Right ventricle myocardium superior (tissue), 1 donor: ENCODE results near the gene PSMD5. TPM values are rescaled to one million over a fixed set of nuclear protein-coding genes. Genes with fewer than 3 reads are reported as not detected.

Source experiments
- ATAC-seq: fragments of 200-7000 bp; cut with Tn5 transposase; one replicate; pipeline ENCODE4 v1.9.1; 2020; ENCODE audit warnings: mild to moderate bottlenecking; ENCODE audit not compliant: poor library complexity
- DNase-seq: peaks from one replicate; pipeline ENCODE4 v3.0.0-alpha.2; 2020
- intact Hi-C: fragments of 100-400 bp; cut with DNase I; formaldehyde crosslinking; loops from one replicate; pipeline ENCODE4 v1.11.2; 2022
- total RNA-seq: library from RNA; stranded (reverse); fragmentation: NEBNext Ultra II Directional; extraction: Animal tissue kit (Norgen Biotek cat#: 25700); gene quantifications from one replicate; pipeline ENCODE4 v1.2.1, GENCODE V29; 2021
- donor health status: DM: no; HTN: yes; CAD: no; lungs with severe emphysema.

The PSMD5 gene
- total RNA-seq, 1 donor from 2014 or later, result 14.3 TPM

GRCh38 chr9:120861935-120862334, 19.2 kb upstream of the PSMD5 start:
- no peak for DNase-seq
- ATAC-seq, result no peak
- intact Hi-C loops, result no loop called here

GRCh38 chr9:120860083-120860482, 17.4 kb upstream of the PSMD5 start:
- ATAC-seq, result no peak
- intact Hi-C loops, result no loop called here
- no peak for DNase-seq

- intact Hi-C loops, result no loop called here
- DNase-seq (no peak), ATAC-seq (no peak)
Measured at GRCh38 chr9:120859361-120859760, 16.6 kb upstream of the PSMD5 start.

- intact Hi-C loops, result no loop called here
- ATAC-seq (no peak), DNase-seq (no peak)
Measured at GRCh38 chr9:120857902-120858301, 15.2 kb upstream of the PSMD5 start.

- ATAC-seq, result peak; percentile 70
- intact Hi-C loops, result no loop called here
- DNase-seq, result no peak
Measured at GRCh38 chr9:120857481-120857880, 14.8 kb upstream of the PSMD5 start.

- peak; percentile 18 for ATAC-seq
- no peak for DNase-seq
- intact Hi-C loops, result no loop called here
Measured at GRCh38 chr9:120856700-120857099, 14.0 kb upstream of the PSMD5 start.

- intact Hi-C loops, result no loop called here
- ATAC-seq, result no peak
Measured at GRCh38 chr9:120855827-120856670, 13.3 kb upstream of the PSMD5 start.

GRCh38 chr9:120854596-120855327, 12.0 kb upstream of the PSMD5 start:
- intact Hi-C loops, result no loop called here
- no peak for ATAC-seq
- no peak for DNase-seq

More at GRCh38 chr9:120855827-120856670, 13.3 kb upstream of the PSMD5 start:
- DNase-seq, result no peak

GRCh38 chr9:120853198-120853597, 10.5 kb upstream of the PSMD5 start:
- DNase-seq (no peak), ATAC-seq (no peak)
- intact Hi-C loops, result no loop called here

GRCh38 chr9:120852240-120853010, 9.7 kb upstream of the PSMD5 start:
- ATAC-seq, result no peak
- no peak for DNase-seq
- intact Hi-C loops, result no loop called here

GRCh38 chr9:120851449-120851848, 8.7 kb upstream of the PSMD5 start:
- ATAC-seq (no peak), DNase-seq (no peak)
- intact Hi-C loops, result no loop called here

- ATAC-seq (no peak), DNase-seq (no peak)
- intact Hi-C loops, result no loop called here
Measured at GRCh38 chr9:120850315-120850714, 7.6 kb upstream of the PSMD5 start.

- intact Hi-C loops, result no loop called here
- ATAC-seq (no peak), DNase-seq (no peak)
Measured at GRCh38 chr9:120846906-120847305, 4.2 kb upstream of the PSMD5 start.

GRCh38 chr9:120846251-120846889, 3.6 kb upstream of the PSMD5 start:
- intact Hi-C loops, result no loop called here
- no peak for ATAC-seq
- no peak for DNase-seq

- intact Hi-C loops, result no loop called here
- DNase-seq (no peak), ATAC-seq (no peak)
Measured at GRCh38 chr9:120845255-120845654, 2.5 kb upstream of the PSMD5 start.

- ATAC-seq (peak; percentile 9), DNase-seq (no peak)
- intact Hi-C loops, result no loop called here
Measured at GRCh38 chr9:120841930-120842684, 615 bp downstream of the PSMD5 start.

GRCh38 chr9:120839146-120839545, 3.6 kb downstream of the PSMD5 start:
- DNase-seq (no peak), ATAC-seq (no peak)
- intact Hi-C loops, result no loop called here

GRCh38 chr9:120837921-120838320, 4.8 kb downstream of the PSMD5 start:
- intact Hi-C loops, result no loop called here
- DNase-seq (no peak), ATAC-seq (no peak)
